HG02943 (cell line): ENCODE results near the gene PDE6D.

Experiments used
- ATAC-seq: cut with Tn5 transposase; IDR thresholded peaks from one replicate; pipeline ENCODE4 v1.9.1; 2021; ENCODE audit warnings: mild to moderate bottlenecking, low read depth, moderate library complexity; ENCODE audit not compliant: unreplicated experiment

The PDE6D gene

GRCh38 chr2:231685349-231686191, 95.5 kb downstream of the PDE6D start:
- no peak for ATAC-seq

DNA sequence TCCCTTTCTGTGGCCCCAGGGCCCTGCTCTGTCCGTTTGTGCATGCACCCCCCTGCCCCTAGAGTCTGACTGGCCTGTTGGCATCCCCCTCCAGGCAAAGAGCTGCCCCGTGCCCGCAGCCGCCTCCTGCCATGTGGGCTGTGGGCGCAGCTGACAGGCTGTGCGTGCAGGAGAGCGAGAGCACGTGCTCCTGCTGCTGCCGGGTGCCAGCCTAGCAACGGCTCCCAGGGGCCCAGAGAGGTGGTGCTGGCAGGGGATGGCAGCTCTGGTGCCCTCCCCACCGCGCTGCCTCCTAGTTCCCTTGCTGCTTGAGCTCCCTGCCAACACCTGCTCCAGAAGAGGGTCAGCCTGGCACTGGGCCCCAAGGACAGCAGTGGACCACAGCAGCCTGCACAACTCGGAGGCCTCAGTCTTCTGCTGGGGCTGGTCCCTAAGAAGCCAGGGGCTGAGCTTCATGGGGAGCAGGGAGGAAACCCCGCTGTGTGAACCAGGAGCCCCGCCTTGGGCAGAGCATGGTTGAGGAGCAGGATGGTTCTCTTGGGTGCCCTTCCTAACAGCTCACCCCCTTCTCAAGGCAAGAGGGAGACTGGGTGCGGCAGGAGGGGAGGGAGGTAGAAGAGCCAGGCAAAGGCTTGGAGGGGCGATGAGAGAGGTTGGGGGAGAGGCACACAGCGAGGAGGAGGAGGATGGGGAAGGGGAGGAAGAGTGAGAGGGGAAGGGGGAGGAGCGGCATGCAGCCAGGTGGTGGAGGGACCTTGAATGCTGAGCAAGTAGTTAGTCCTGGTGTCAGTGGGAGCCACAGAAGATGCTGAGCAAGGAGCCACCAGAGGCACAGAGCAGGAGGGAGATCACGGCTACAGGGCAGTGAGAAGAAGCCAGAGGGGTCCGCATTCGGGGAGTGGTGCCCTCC, 96.5 kb downstream of the PDE6D start:
- no peak for ATAC-seq

DNA sequence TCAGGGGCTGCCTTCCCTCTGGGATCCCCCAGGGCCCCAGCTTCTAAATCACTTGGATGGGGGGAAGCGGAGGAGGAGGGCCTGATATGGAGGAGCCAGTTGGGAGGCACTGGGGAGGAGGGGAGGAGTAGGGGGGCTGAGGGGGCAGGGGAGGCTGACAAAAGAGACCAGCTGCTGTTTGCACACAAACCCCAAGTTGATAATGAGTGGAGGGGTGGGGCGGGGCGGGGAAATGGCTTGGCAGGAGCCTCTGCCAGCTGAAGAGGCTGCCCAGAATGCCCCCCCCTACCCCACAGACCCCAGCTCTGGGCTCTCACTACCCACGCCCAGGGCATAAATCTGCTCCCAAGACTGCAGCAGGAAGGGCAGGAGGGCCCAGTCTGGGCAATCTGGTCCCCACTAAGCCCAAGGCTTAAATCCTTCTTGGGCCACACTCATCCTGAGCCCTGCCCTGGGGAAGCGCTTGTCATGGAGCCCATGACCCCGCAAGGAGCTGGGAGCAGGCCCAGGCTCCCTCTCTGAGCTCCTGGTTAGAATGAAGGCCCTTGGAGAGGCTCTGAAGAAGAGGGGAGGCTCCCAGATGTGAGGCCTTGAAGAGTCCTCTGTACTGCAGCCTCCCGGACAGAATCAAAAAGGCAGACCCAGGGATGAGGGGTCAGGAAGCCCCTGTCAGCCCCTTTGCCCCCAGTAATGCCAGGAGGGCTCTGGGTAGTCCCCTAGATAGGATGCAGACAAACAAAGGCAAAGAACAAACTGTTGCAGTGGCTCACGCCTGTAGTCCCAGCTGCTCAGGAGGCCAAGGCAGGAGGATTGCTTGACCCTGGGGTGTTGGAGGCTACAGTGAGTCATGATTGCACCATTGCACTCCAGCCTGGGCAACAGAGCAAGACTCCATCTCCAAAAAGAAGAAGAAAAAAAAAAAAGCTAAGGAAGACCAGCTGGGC, 97.5 kb downstream of the PDE6D start:
- ATAC-seq = no peak

- no peak for ATAC-seq
These were observed 98.3 kb downstream of the PDE6D start for GRCh38 chr2:231682603-231683291.
